Prostate gland (tissue), 2 donors: ENCODE measurements around the gene FMOD. TPM values are rescaled to one million over a fixed set of nuclear protein-coding genes. Genes with fewer than 3 reads are reported as not detected.

Source experiments
- DNase-seq: peaks from one replicate; pipeline ENCODE4 v3.0.0-alpha.2; 2019; ENCODE audit warnings: low spot score
- H3K27ac ChIP-seq, 2 donors: fragments of 200-600 bp; sonication (generic); 2 replicates each; pipeline ENCODE4 v1.5.1; 2017 to 2019
- H3K27me3 ChIP-seq: fragments of 200-600 bp; sonication (generic); replicated peaks from 2 replicates; pipeline ENCODE4 v1.5.1; 2019; ENCODE audit not compliant: insufficient read depth
- H3K36me3 ChIP-seq, 2 donors: fragments of 200-600 bp; sonication (generic); 1 replicate in 1 of 2; 2 replicates in 1 of 2; pipeline versions ENCODE4 v1.5.1 to v1.8.1; 2017 to 2019
- H3K4me1 ChIP-seq: fragments of 200-600 bp; sonication (generic); replicated peaks from 2 replicates; pipeline ENCODE4 v1.5.1; 2019
- H3K4me3 ChIP-seq, 2 donors: fragments of 200-600 bp; sonication (generic); 2 replicates each; pipeline ENCODE4 v1.5.1; 2017 to 2019
- H3K9me3 ChIP-seq: fragments of 200-600 bp; sonication (generic); 2 replicates; pipeline ENCODE4 v1.5.1; 2017
- POLR2A ChIP-seq: fragments of 450-650 bp; IDR thresholded peaks from one replicate; pipeline ENCODE4 v1.6.1; 2016; ENCODE audit warnings: antibody characterized with exemption, mild to moderate bottlenecking
- POLR2AphosphoS5 ChIP-seq: sonication (generic); formaldehyde crosslinking; IDR thresholded peaks from one replicate; pipeline ENCODE4 v1.6.1; 2017; ENCODE audit warnings: antibody characterized with exemption
- WGBS: methylation state at CpG from one replicate; pipeline ENCODE4 v1.1.5; 2018; 5-methylcytosine and 5-hydroxymethylcytosine counted together
- intact Hi-C: fragments of 100-400 bp; cut with DNase I; formaldehyde crosslinking; loops from one replicate; pipeline ENCODE4 v1.14.2; 2022
- total RNA-seq, 2 donors: library from RNA; depleted of rRNA; stranded (reverse); fragments of >200 nt; gene quantifications; one replicate each; pipeline ENCODE4 v1.1.0, GENCODE V29; 2016
- TF ChIP-seq, protein P1 (sequence below), 4 experiments: fragments of 200-600 bp in 2 of 4; fragments of 450-650 bp in 2 of 4; sonication (generic) in 2 of 4; IDR thresholded peaks; 1 replicate in 3 of 4; 2 replicates in 1 of 4; pipeline ENCODE4 v1.5.1; 2016 to 2019; ENCODE audit warnings: antibody characterized with exemption in 4 of 4, mild to moderate bottlenecking in 2 of 4, moderate library complexity in 2 of 4

Gene FMOD
- total RNA-seq, 2 donors from 2014 or later = 40.8 to 95.9 TPM

GRCh38 chr1:203324105-203325025 lies 26.6 kb downstream of the FMOD start:
- peaks cover 61% of the 10 kb centered on the region for H3K4me1 ChIP-seq
- intact Hi-C loops = loop anchor here (5.0 kb wide), 1 partner anchor 52 kb away; no protein-coding TSS in a partner anchor
- H3K9me3 ChIP-seq = no peaks in the 10 kb centered on the region
- no peaks in the 10 kb centered on the region for H3K27me3 ChIP-seq
- no peak overlapping the region for H3K4me3 ChIP-seq
- no peaks in the 10 kb centered on the region for H3K36me3 ChIP-seq
- 46% methylated on average over 15 of the region's 15 CpGs for WGBS
- TF ChIP-seq POLR2A (no peak), POLR2AphosphoS5 (no peak)
- TF ChIP-seq, protein P1, sequence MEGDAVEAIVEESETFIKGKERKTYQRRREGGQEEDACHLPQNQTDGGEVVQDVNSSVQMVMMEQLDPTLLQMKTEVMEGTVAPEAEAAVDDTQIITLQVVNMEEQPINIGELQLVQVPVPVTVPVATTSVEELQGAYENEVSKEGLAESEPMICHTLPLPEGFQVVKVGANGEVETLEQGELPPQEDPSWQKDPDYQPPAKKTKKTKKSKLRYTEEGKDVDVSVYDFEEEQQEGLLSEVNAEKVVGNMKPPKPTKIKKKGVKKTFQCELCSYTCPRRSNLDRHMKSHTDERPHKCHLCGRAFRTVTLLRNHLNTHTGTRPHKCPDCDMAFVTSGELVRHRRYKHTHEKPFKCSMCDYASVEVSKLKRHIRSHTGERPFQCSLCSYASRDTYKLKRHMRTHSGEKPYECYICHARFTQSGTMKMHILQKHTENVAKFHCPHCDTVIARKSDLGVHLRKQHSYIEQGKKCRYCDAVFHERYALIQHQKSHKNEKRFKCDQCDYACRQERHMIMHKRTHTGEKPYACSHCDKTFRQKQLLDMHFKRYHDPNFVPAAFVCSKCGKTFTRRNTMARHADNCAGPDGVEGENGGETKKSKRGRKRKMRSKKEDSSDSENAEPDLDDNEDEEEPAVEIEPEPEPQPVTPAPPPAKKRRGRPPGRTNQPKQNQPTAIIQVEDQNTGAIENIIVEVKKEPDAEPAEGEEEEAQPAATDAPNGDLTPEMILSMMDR (IDR thresholded peaks at IDR 0.05) = no peak
- peak overlapping the region; percentile 96 to 99 for H3K27ac ChIP-seq
- DNase-seq = peak; percentile 41

- Histone ChIP-seq H3K27me3 (no peaks in the 10 kb centered on the region), H3K36me3 (no peaks in the 10 kb centered on the region), H3K4me1 (peaks cover 61% of the 10 kb centered on the region), H3K9me3 (no peaks in the 10 kb centered on the region), H3K4me3 (no peak overlapping the region), H3K27ac (peak overlapping the region; percentile 96 to 99)
- no peak for DNase-seq
- intact Hi-C loops = no loop called here
- no peak for TF ChIP-seq POLR2A
- no peak for TF ChIP-seq POLR2AphosphoS5
- TF ChIP-seq, protein P1 (IDR thresholded peaks at IDR 0.05) = no peak
- 38% methylated on average over 3 of the region's 3 CpGs for WGBS
Observed at GRCh38 chr1:203323587-203323986, 27.3 kb downstream of the FMOD start.

GRCh38 chr1:203322500-203323179 lies 28.3 kb downstream of the FMOD start:
- Histone ChIP-seq H3K27me3 (no peaks in the 10 kb centered on the region), H3K9me3 (no peaks in the 10 kb centered on the region), H3K4me1 (peaks cover 61% of the 10 kb centered on the region), H3K27ac (peak overlapping the region; percentile 72 to 96), H3K4me3 (no peak overlapping the region), H3K36me3 (no peaks in the 10 kb centered on the region)
- intact Hi-C loops = no loop called here
- DNase-seq = no peak
- peak; percentile 2 for TF ChIP-seq POLR2AphosphoS5
- no peak for TF ChIP-seq POLR2A

- no peak for DNase-seq
- 74% methylated on average over 6 of the region's 6 CpGs for WGBS
- Histone ChIP-seq H3K27me3 (no peaks in the 10 kb centered on the region), H3K27ac (peak overlapping the region; percentile 72 to 96), H3K9me3 (no peaks in the 10 kb centered on the region), H3K4me1 (peaks cover 55% of the 10 kb centered on the region), H3K36me3 (no peaks in the 10 kb centered on the region), H3K4me3 (no peak overlapping the region)
- no peak for TF ChIP-seq POLR2AphosphoS5
- TF ChIP-seq, protein P1 (IDR thresholded peaks at IDR 0.05) = no peak
- TF ChIP-seq POLR2A = no peak
- intact Hi-C loops = no loop called here
Observed at GRCh38 chr1:203321273-203322052, 29.5 kb downstream of the FMOD start.
